K562 (cell line): ENCODE measurements around the gene LRRTM2. TPM values are rescaled to one million over a fixed set of nuclear protein-coding genes. Genes with fewer than 3 reads are reported as not detected.
A peak's percentile ranks its signal among the peaks of the same experiment; 100 is the strongest.

Experiments
- ATAC-seq: fragments of 200-7000 bp; cut with Tn5 transposase; 3 replicates; pipeline ENCODE4 v1.9.1; 2020; ENCODE audit warnings: moderate library complexity
- BruUV-seq: library from RNA; stranded (reverse); fragments of 400-500 nt; replicated peaks from 2 replicates; lab custom pipeline; 2021; lab: Mats Ljungman, UMichigan
- CTCF ChIA-PET: fragments of 300-600 bp; formaldehyde crosslinking; extraction: SDS; loops from one replicate; lab custom pipeline; 2021; ENCODE audit warnings: low intra/inter-chr PET ratio; lab: Yijun Ruan, JAX
- POLR2A ChIA-PET: fragments of 300-600, 350-650 bp; sonication (Branson Sonifier 250); formaldehyde crosslinking; extraction: SDS; loops from one replicate; lab custom pipeline; 2021; ENCODE audit warnings: antibody characterized with exemption, inconsistent platforms; lab: Yijun Ruan, JAX
- DNase-seq, 4 experiments: peaks; one replicate each; pipeline versions ENCODE4 v3.0.0 to v3.0.0-alpha.2; 2011 to 2018; ENCODE audit warnings: low spot score in 3 of 4, mixed read lengths in 3 of 4; ENCODE audit errors: extremely low read depth in 1 of 4
- FAIRE-seq: peaks from 2 replicates; lab custom pipeline; 2011; peaks lifted over from hg19 to GRCh38; lab: Jason Lieb, UNC
- H2AFZ ChIP-seq: 2 replicates; pipeline ENCODE4 v1.6.0; 2011; ENCODE audit warnings: low read depth, low read length, control low read depth, inconsistent platforms
- H3K27ac ChIP-seq: fragments of 200-600 bp; 3 replicates; pipeline ENCODE4 v1.8.0; 2011; ENCODE audit warnings: low read depth, mild to moderate bottlenecking, control low read depth, inconsistent platforms, low read length, moderate library complexity, mixed read lengths; ENCODE audit errors: extremely low read depth
- H3K27me3 ChIP-seq, 2 experiments: fragments of 300-600 bp in 1 of 2; 2 replicates in 1 of 2; 3 replicates in 1 of 2; pipeline versions ENCODE4 v1.6.0 to v1.8.0; 2011; ENCODE audit warnings: inconsistent platforms in 2 of 2, low read length in 2 of 2, mild to moderate bottlenecking in 1 of 2, mixed read lengths in 1 of 2, moderate library complexity in 1 of 2; ENCODE audit not compliant: control insufficient read depth in 2 of 2, insufficient read depth in 2 of 2
- H3K36me3 ChIP-seq: fragments of 300-600 bp; 3 replicates; pipeline ENCODE4 v1.8.0; 2011; ENCODE audit warnings: mild to moderate bottlenecking, low read length, inconsistent platforms; ENCODE audit not compliant: control insufficient read depth, insufficient read depth
- H3K4me1 ChIP-seq, 2 experiments: fragments of 200-600 bp in 1 of 2; replicated peaks in 1 of 2; 2 replicates in 1 of 2; 3 replicates in 1 of 2; pipeline versions ENCODE4 v1.5.1 to v1.8.0; 2011; ENCODE audit warnings: inconsistent platforms in 2 of 2, low read length in 2 of 2, mild to moderate bottlenecking in 1 of 2, mixed read lengths in 1 of 2, moderate library complexity in 1 of 2; ENCODE audit not compliant: control insufficient read depth in 2 of 2, insufficient read depth in 2 of 2
- H3K4me2 ChIP-seq: 2 replicates; pipeline ENCODE4 v1.6.1; 2011; ENCODE audit warnings: low read length, control low read depth, inconsistent platforms, mixed read lengths; ENCODE audit not compliant: insufficient read depth
- H3K4me3 ChIP-seq: fragments of 200-600 bp; sonication (generic), shearing (Covaris generic); 2 replicates; pipeline ENCODE4 v1.5.1; 2016; ENCODE audit warnings: control low read depth, inconsistent platforms
- H3K79me2 ChIP-seq: fragments of 200-600 bp; 3 replicates; pipeline ENCODE4 v1.8.0; 2011; ENCODE audit warnings: low read length, inconsistent platforms; ENCODE audit not compliant: control insufficient read depth, insufficient read depth
- H3K9ac ChIP-seq, 2 experiments: 2 replicates each; pipeline versions ENCODE4 v1.6.0 to v1.6.1; 2011; ENCODE audit warnings: low read depth in 2 of 2, low read length in 2 of 2, control low read depth in 1 of 2, inconsistent platforms in 1 of 2, mild to moderate bottlenecking in 1 of 2, mixed read lengths in 1 of 2; ENCODE audit not compliant: insufficient read depth in 1 of 2
- H3K9me1 ChIP-seq: one replicate; pipeline ENCODE4 v1.6.0; 2011; ENCODE audit warnings: inconsistent platforms, mild to moderate bottlenecking, low read length, moderate library complexity; ENCODE audit not compliant: control insufficient read depth, insufficient read depth
- H3K9me3 ChIP-seq: replicated peaks from 2 replicates; pipeline ENCODE4 v1.5.1; 2011; ENCODE audit warnings: low read depth, low read length, inconsistent platforms; ENCODE audit not compliant: control insufficient read depth, insufficient read depth
- H4K20me1 ChIP-seq: replicated peaks from 2 replicates; pipeline ENCODE4 v1.6.1; 2011; ENCODE audit warnings: low read length, inconsistent platforms, mixed read lengths; ENCODE audit not compliant: control insufficient read depth, insufficient read depth
- HMBOX1 ChIP-seq: sonication (generic); IDR thresholded peaks from 2 replicates; pipeline ENCODE4 v1.6.1; 2016
- HMG20A ChIP-seq: fragments of 450-650 bp; formaldehyde crosslinking; conservative IDR thresholded peaks from 2 replicates; pipeline ENCODE4 v1.4.0; 2020; ENCODE audit warnings: mild to moderate bottlenecking, mixed read lengths
- NFIC ChIP-seq: fragments of 450-650 bp; IDR thresholded peaks from 2 replicates; pipeline ENCODE4 v1.6.1; 2017; ENCODE audit warnings: mild to moderate bottlenecking, inconsistent platforms
- POLR2B ChIP-seq: fragments of 450-650 bp; IDR thresholded peaks from 2 replicates; pipeline ENCODE4 v1.6.1; 2018; ENCODE audit warnings: low read depth; ENCODE audit not compliant: partially characterized antibody
- REST ChIP-seq, 2 experiments: fragments of 450-650 bp; formaldehyde crosslinking in 1 of 2; IDR thresholded peaks; 2 replicates each; pipeline versions ENCODE4 v1.4.0 to v1.6.1; 2014 to 2020; ENCODE audit warnings: mild to moderate bottlenecking in 2 of 2, borderline replicate concordance in 1 of 2, low read depth in 1 of 2
- WGBS: fragments of 100-300 bp; shearing (Covaris generic); methylation state at CpG from one replicate; pipeline ENCODE4 v1.1.6; 2016; ENCODE audit warnings: low coverage, mixed read lengths; ENCODE audit not compliant: insufficient coverage; ENCODE audit errors: missing lambda C conversion rate; 5-methylcytosine and 5-hydroxymethylcytosine counted together
- in situ Hi-C: fragments of 300-500 bp; cut with MboI; formaldehyde crosslinking; loops from 4 replicates; pipeline ENCODE4 v1.15.0; 2018; ENCODE audit warnings: inconsistent platforms, mixed read lengths
- intact Hi-C: fragments of 100-400 bp; cut with micrococcal nuclease; formaldehyde crosslinking; loops from 2 replicates; pipeline ENCODE4 v1.14.2; 2022
- polyA plus RNA-seq, 8 experiments: library from polyadenylated mRNA; depleted of rRNA in 4 of 8; stranded (reverse) in 5 of 8; unstranded in 3 of 8; fragments of >200 nt; fragmentation: Nextera tagmentation in 2 of 8; fragmentation: Illumina TruSeq in 1 of 8; extraction: Ambion mirVana in 2 of 8; extraction: Trizol in 1 of 8; gene quantifications; 2 replicates each; pipeline versions ENCODE4 v1.2.1 to v1.2.3, GENCODE V29; 2011 to 2014; ENCODE audit warnings: inconsistent platforms in 1 of 8, missing spikeins in 1 of 8
- total RNA-seq, 7 experiments: library from RNA; depleted of rRNA in 6 of 7; stranded (reverse); fragments of >200 nt in 6 of 7; fragmentation: Illumina TruSeq in 2 of 7; extraction: Trizol in 2 of 7; gene quantifications; 2 replicates each; pipeline versions ENCODE4 v1.2.1 to v1.2.3, GENCODE V29; 2011 to 2021; ENCODE audit warnings: low replicate concordance in 1 of 7

Gene LRRTM2
- total and polyA plus RNA-seq, 9 of the 15 experiments (the other 6 are each of a cell fraction or from before 2014, with no cell fraction given): under 0.01 to 0.07 (median 0.03) TPM; not detected in 4

GRCh38 chr5:138903130-138903775 lies 28.1 kb upstream of the LRRTM2 start:
- in situ Hi-C loops: no loop called here
- POLR2A ChIA-PET: interaction anchor here (1.0 kb wide), 1 partner anchor 25 kb away, joined by 3 read pairs; no protein-coding TSS in a partner anchor
- Histone ChIP-seq H3K27ac (no peak overlapping the region), H3K79me2 (no peaks in the 10 kb centered on the region), H4K20me1 (no peaks in the 10 kb centered on the region), H3K9ac (no peak overlapping the region), H2AFZ (no peak overlapping the region), H3K36me3 (peaks cover 14% of the 10 kb centered on the region; the same call in 2 of the 3 replicates), H3K4me2 (no peak overlapping the region), H3K9me1 (no peaks in the 10 kb centered on the region), H3K9me3 (no peaks in the 10 kb centered on the region), H3K4me3 (no peak overlapping the region), H3K27me3 (no peaks in the 10 kb centered on the region), H3K4me1 (peaks cover 0 to 8% of the 10 kb centered on the region in 2 experiments; a peak in 2 of 5 replicates)
- peak; percentile 26 for FAIRE-seq
- intact Hi-C loops: no loop called here
- CTCF ChIA-PET: no interaction called here
- WGBS: 89% methylated on average over 10 of the region's 10 CpGs
- BruUV-seq: no TSS peak
- DNase-seq: no peak
- no peak for ATAC-seq
- TF ChIP-seq POLR2B (no peak), HMBOX1 (no peak), NFIC (no peak)
- TF ChIP-seq, all 486 proteins: peak for 0

GRCh38 chr5:138901716-138902115 lies 26.6 kb upstream of the LRRTM2 start:
- Histone ChIP-seq H3K36me3 (peaks cover 14% of the 10 kb centered on the region; the same call in 2 of the 3 replicates), H3K27ac (no peak overlapping the region), H3K4me1 (peaks cover 0 to 8% of the 10 kb centered on the region in 2 experiments; a peak in 2 of 5 replicates), H3K79me2 (no peaks in the 10 kb centered on the region), H3K27me3 (no peaks in the 10 kb centered on the region), H3K9ac (no peak overlapping the region), H3K4me2 (no peak overlapping the region), H3K4me3 (no peak overlapping the region), H4K20me1 (no peaks in the 10 kb centered on the region), H3K9me1 (no peaks in the 10 kb centered on the region), H2AFZ (no peak overlapping the region), H3K9me3 (no peaks in the 10 kb centered on the region)
- no peak for DNase-seq
- ChIA-PET POLR2A (interaction anchor here (0.6 kb wide), 1 partner anchor 11 kb away, joined by 3 read pairs; no protein-coding TSS in a partner anchor), CTCF (no interaction called here)
- intact Hi-C loops: no loop called here
- ATAC-seq: no peak
- no peak for FAIRE-seq
- WGBS: 93% methylated on average over 2 of the region's 2 CpGs
- in situ Hi-C loops: no loop called here
- BruUV-seq: no TSS peak
- TF ChIP-seq REST (IDR thresholded peaks at IDR 0.05; ENCODE audit: borderline replicate concordance): no peak
- no peak for TF ChIP-seq REST (CRISPR knock-in tag; IDR thresholded peaks at IDR 0.05; ENCODE audit: low read depth)
- no peak for TF ChIP-seq HMG20A
